GM13976 (cell line): Measurements from ENCODE around the gene HPGDS.

Experiments used
- DNase-seq: peaks from one replicate; pipeline ENCODE4 v3.0.0; 2012; ENCODE audit warnings: low spot score
- CTCF ChIP-seq: IDR thresholded peaks from 2 replicates; pipeline ENCODE4 v1.5.1; 2012; ENCODE audit warnings: borderline replicate concordance, mild to moderate bottlenecking; ENCODE audit not compliant: insufficient read depth; ENCODE audit errors: extremely low read depth, missing control alignments, control extremely low read depth
- in situ Hi-C: fragments of 300-500 bp; cut with MboI; formaldehyde crosslinking; loops from one replicate; pipeline ENCODE4 v1.12.0; 2022; ENCODE audit warnings: low sequenced_read_pairs, mixed read lengths, inconsistent platforms; ENCODE audit not compliant: unreplicated experiment

HPGDS gene

GRCh38 chr4:94256828-94257227 lies 85.8 kb downstream of the HPGDS start:
- DNase-seq: no peak
- in situ Hi-C loops: no loop called here
- peak; percentile 26 for TF ChIP-seq CTCF

- in situ Hi-C loops: no loop called here
- no peak for DNase-seq
- no peak for TF ChIP-seq CTCF
Observed at GRCh38 chr4:94256144-94256783, 86.4 kb downstream of the HPGDS start.

- no peak for DNase-seq
- in situ Hi-C loops: no loop called here
- no peak for TF ChIP-seq CTCF
Observed at GRCh38 chr4:94253036-94253435, 89.6 kb downstream of the HPGDS start.

GRCh38 chr4:94251094-94251493 lies 91.5 kb downstream of the HPGDS start:
- no peak for DNase-seq
- TF ChIP-seq CTCF: no peak
- in situ Hi-C loops: no loop called here
